Endothelial cell of umbilical vein (primary cell): ENCODE data around the gene CROCC. TPM values are rescaled to one million over a fixed set of nuclear protein-coding genes. Genes with fewer than 3 reads are reported as not detected.

Experiments used
- BruUV-seq: library from RNA; stranded (reverse); fragments of 400-500 nt; replicated peaks from 2 replicates; lab custom pipeline; 2021; lab: Mats Ljungman, UMichigan
- CTCF ChIA-PET: fragments of 300-600, 350-600 bp; sonication (Branson Sonifier 250); formaldehyde crosslinking; loops from one replicate; lab custom pipeline; 2021; ENCODE audit warnings: antibody characterized with exemption, inconsistent platforms; lab: Charles Lee
- POLR2A ChIA-PET: fragments of 300-600, 350-600 bp; sonication (Branson Sonifier 250); formaldehyde crosslinking; loops from one replicate; lab custom pipeline; 2021; ENCODE audit warnings: antibody characterized with exemption, inconsistent platforms; lab: Charles Lee
- DNase-seq: peaks from one replicate; pipeline ENCODE4 v3.0.0-alpha.2; 2011; ENCODE audit warnings: low read depth, low spot score
- FAIRE-seq: peaks from 2 replicates; lab custom pipeline; 2011; peaks lifted over from hg19 to GRCh38; lab: Jason Lieb, UNC
- H2AFZ ChIP-seq: 2 replicates; pipeline ENCODE4 v1.6.0; 2012; ENCODE audit warnings: low read depth, low read length, control low read depth, inconsistent platforms
- H3K27ac ChIP-seq: 2 replicates; pipeline ENCODE4 v1.5.1; 2011; ENCODE audit warnings: low read depth, mild to moderate bottlenecking, control low read depth, low read length, moderate library complexity; ENCODE audit not compliant: insufficient read depth
- H3K27me3 ChIP-seq, 2 experiments: 2 replicates each; pipeline versions ENCODE4 v1.6.0 to v1.6.1; 2011; ENCODE audit warnings: low read length in 2 of 2, mixed read lengths in 1 of 2; ENCODE audit not compliant: control insufficient read depth in 2 of 2, insufficient read depth in 2 of 2
- H3K36me3 ChIP-seq, 2 experiments: 2 replicates in 1 of 2; 3 replicates in 1 of 2; pipeline ENCODE4 v1.5.1; 2011; ENCODE audit warnings: low read length in 2 of 2, mild to moderate bottlenecking in 1 of 2, moderate library complexity in 1 of 2; ENCODE audit not compliant: control insufficient read depth in 2 of 2, insufficient read depth in 2 of 2; ENCODE audit errors: extremely low read depth in 1 of 2
- H3K4me1 ChIP-seq: 3 replicates; pipeline ENCODE4 v1.5.1; 2011; ENCODE audit warnings: mild to moderate bottlenecking, low read length; ENCODE audit not compliant: control insufficient read depth, insufficient read depth; ENCODE audit errors: extremely low read depth
- H3K4me2 ChIP-seq: 2 replicates; pipeline ENCODE4 v1.6.1; 2011; ENCODE audit warnings: low read length, control low read depth, mixed read lengths; ENCODE audit not compliant: insufficient read depth
- H3K4me3 ChIP-seq, 3 experiments: fragments of 200-600 bp in 1 of 3; sonication (generic), shearing (Covaris generic) in 1 of 3; replicated peaks in 1 of 3; 2 replicates each; pipeline ENCODE4 v1.5.1; 2011 to 2016; ENCODE audit warnings: control low read depth in 3 of 3, low read length in 3 of 3, mild to moderate bottlenecking in 2 of 3, inconsistent platforms in 1 of 3, low read depth in 1 of 3, moderate library complexity in 1 of 3; ENCODE audit not compliant: insufficient read depth in 1 of 3
- H3K79me2 ChIP-seq: 2 replicates; pipeline ENCODE4 v1.6.0; 2012; ENCODE audit warnings: low read length, inconsistent platforms; ENCODE audit not compliant: control insufficient read depth, insufficient read depth
- H3K9ac ChIP-seq: replicated peaks from 2 replicates; pipeline ENCODE3; 2011; ENCODE audit warnings: low read length, control low read depth; ENCODE audit not compliant: insufficient read depth; ENCODE audit errors: extremely low read depth
- H3K9me1 ChIP-seq: replicated peaks from 3 replicates; pipeline ENCODE4 v1.6.0; 2011; ENCODE audit warnings: mild to moderate bottlenecking, low read length; ENCODE audit not compliant: control insufficient read depth, insufficient read depth; ENCODE audit errors: extremely low read depth
- H3K9me3 ChIP-seq: replicated peaks from 2 replicates; pipeline ENCODE4 v1.5.1; 2012; ENCODE audit warnings: low read length, inconsistent platforms; ENCODE audit not compliant: control insufficient read depth, insufficient read depth
- H4K20me1 ChIP-seq: replicated peaks from 2 replicates; pipeline ENCODE3; 2011; ENCODE audit warnings: mild to moderate bottlenecking, low read length; ENCODE audit not compliant: control insufficient read depth, insufficient read depth; ENCODE audit errors: extremely low read depth
- CTCF ChIP-seq, 2 donors: IDR thresholded peaks; 1 replicate in 1 of 2; 2 replicates in 1 of 2; pipeline ENCODE4 v1.5.1; 2011; ENCODE audit warnings: low read length in 2 of 2, mild to moderate bottlenecking in 2 of 2, moderate library complexity in 2 of 2, control low read depth in 1 of 2, inconsistent platforms in 1 of 2, low read depth in 1 of 2; ENCODE audit not compliant: insufficient read depth in 1 of 2; ENCODE audit errors: extremely low read depth in 1 of 2
- EZH2 ChIP-seq: IDR thresholded peaks from 2 replicates; pipeline ENCODE4 v1.6.1; 2012; ENCODE audit warnings: borderline replicate concordance, low read depth, mild to moderate bottlenecking, moderate library complexity, low read length, inconsistent platforms; ENCODE audit not compliant: severe bottlenecking
- FOS ChIP-seq: IDR thresholded peaks from 2 replicates; pipeline ENCODE4 v1.6.1; 2011; ENCODE audit warnings: mild to moderate bottlenecking, low read length, moderate library complexity, borderline replicate concordance; ENCODE audit not compliant: insufficient read depth
- GATA2 ChIP-seq: IDR thresholded peaks from 2 replicates; pipeline ENCODE4 v1.7.0; 2011; ENCODE audit warnings: low read depth, mild to moderate bottlenecking, moderate library complexity, mixed read lengths, low read length; ENCODE audit not compliant: insufficient read length, insufficient read depth
- JUN ChIP-seq: IDR thresholded peaks from 2 replicates; pipeline ENCODE4 v1.6.1; 2011; ENCODE audit warnings: borderline replicate concordance, low read depth; ENCODE audit not compliant: insufficient read length, insufficient read depth
- MAX ChIP-seq: IDR thresholded peaks from 2 replicates; pipeline ENCODE4 v1.6.1; 2011; ENCODE audit not compliant: insufficient read depth, insufficient read length
- MYC ChIP-seq: IDR thresholded peaks from one replicate; pipeline ENCODE4 v1.6.1; 2011; ENCODE audit warnings: mild to moderate bottlenecking, low read depth, low read length
- POLR2A ChIP-seq: IDR thresholded peaks from 2 replicates; pipeline ENCODE4 v1.6.1; 2012; ENCODE audit warnings: low read depth, mild to moderate bottlenecking, control low read depth, low read length
- POLR2AphosphoS5 ChIP-seq: IDR thresholded peaks from 2 replicates; pipeline ENCODE4 v1.6.1; 2012; ENCODE audit warnings: low read depth, mild to moderate bottlenecking, control low read depth, low read length, moderate library complexity; ENCODE audit not compliant: insufficient read depth
- dilution Hi-C: fragments of 300-500 bp; cut with MboI; formaldehyde crosslinking; loops from one replicate; pipeline ENCODE4 v1.15.0; 2019; ENCODE audit warnings: low sequenced_read_pairs; ENCODE audit not compliant: extremely low pct_ligation_motif_present
- intact Hi-C: fragments of 100-400 bp; cut with micrococcal nuclease; formaldehyde crosslinking; loops from one replicate; pipeline ENCODE4 v1.10.0; 2022
- polyA plus RNA-seq, 4 experiments: library from polyadenylated mRNA; depleted of rRNA in 3 of 4; stranded (reverse) in 3 of 4; unstranded in 1 of 4; fragments of >200 nt; gene quantifications; 2 replicates each; pipeline versions ENCODE4 v1.2.1 to v1.2.3, GENCODE V29; 2011 to 2012; ENCODE audit warnings: missing spikeins in 1 of 4
- total RNA-seq: library from RNA; stranded (reverse); gene quantifications from 2 replicates; pipeline ENCODE4 v1.2.3, GENCODE V29; 2021

Gene CROCC
- total and polyA plus RNA-seq, 2 donors (not counting 3 experiments of a cell fraction or from before 2014, with no cell fraction given) = 18.3 to 35.5 TPM

- POLR2A ChIA-PET = no interaction called here
- Histone ChIP-seq H3K9me1 (no peaks in the 10 kb centered on the region), H3K4me1 (peaks cover 11% of the 10 kb centered on the region), H3K4me3 (no peak overlapping the region), H2AFZ (no peak overlapping the region), H3K79me2 (no peaks in the 10 kb centered on the region), H3K4me2 (no peak overlapping the region), H3K9ac (no peak overlapping the region), H3K27ac (no peak overlapping the region), H4K20me1 (no peaks in the 10 kb centered on the region), H3K27me3 (no peaks in the 10 kb centered on the region), H3K36me3 (peaks cover 0 to 16% of the 10 kb centered on the region in 2 experiments), H3K9me3 (no peaks in the 10 kb centered on the region)
- FAIRE-seq (no peak), DNase-seq (peak; percentile 41)
- intact Hi-C loops (no loop called here), dilution Hi-C loops (no loop called here)
- BruUV-seq = no TSS peak
- CTCF ChIA-PET = interaction anchor here (1.1 kb wide), 1 partner anchor 11 kb away, joined by 3 read pairs; no protein-coding TSS in a partner anchor
- TF ChIP-seq POLR2A (no peak), EZH2 (no peak), POLR2AphosphoS5 (peak; percentile 2)
Measured at GRCh38 chr1:16971341-16972188, 49.8 kb downstream of the CROCC start.

GRCh38 chr1:16972189-16972895 is 50.6 kb downstream of the CROCC start:
- BruUV-seq = TSS peak; percentile 88
- H3K27ac ChIP-seq = no peak overlapping the region
- DNase-seq = no peak
- no peak overlapping the region for H2AFZ ChIP-seq
- H4K20me1 ChIP-seq = no peaks in the 10 kb centered on the region
- H3K9me3 ChIP-seq = no peaks in the 10 kb centered on the region
- no peak overlapping the region for H3K9ac ChIP-seq
- no peaks in the 10 kb centered on the region for H3K79me2 ChIP-seq
- peaks cover 5% of the 10 kb centered on the region for H3K4me1 ChIP-seq
- intact Hi-C loops (no loop called here), dilution Hi-C loops (no loop called here)
- POLR2A ChIA-PET = no interaction called here
- no peak overlapping the region for H3K4me2 ChIP-seq
- TF ChIP-seq MAX (no peak), JUN (no peak), POLR2A (no peak), GATA2 (no peak), CTCF (IDR thresholded peaks at IDR 0.05; ENCODE audit: extremely low read depth in 1 of 2, insufficient read depth in 1 of 2, low read depth in 1 of 2, low read length in 2 of 2) (no peak), MYC (no peak), EZH2 (no peak), POLR2AphosphoS5 (no peak), FOS (no peak)
- FAIRE-seq = no peak
- H3K4me3 ChIP-seq = no peak overlapping the region
- no peaks in the 10 kb centered on the region for H3K9me1 ChIP-seq
- peaks cover 0 to 21% of the 10 kb centered on the region in 2 experiments for H3K36me3 ChIP-seq
- CTCF ChIA-PET = interaction anchor here (0.6 to 1.1 kb wide), 2 partner anchors 12 kb away, joined by 3 to 4 read pairs; no protein-coding TSS in a partner anchor
- H3K27me3 ChIP-seq = no peaks in the 10 kb centered on the region
